Right ventricle myocardium inferior (tissue), 1 donor: Measurements from ENCODE around the gene PMAIP1. TPM values are rescaled to one million over a fixed set of nuclear protein-coding genes. Genes with fewer than 3 reads are reported as not detected.

Experiments
- ATAC-seq: fragments of 200-7000 bp; cut with Tn5 transposase; one replicate; pipeline ENCODE4 v1.9.1; 2020; ENCODE audit warnings: mild to moderate bottlenecking, moderate library complexity
- DNase-seq: peaks from one replicate; pipeline ENCODE4 v3.0.0; 2021; ENCODE audit errors: missing footprints
- intact Hi-C: fragments of 100-400 bp; cut with DNase I; formaldehyde crosslinking; loops from one replicate; pipeline ENCODE4 v1.11.0; 2022
- total RNA-seq: library from RNA; stranded (reverse); fragmentation: NEBNext Ultra II Directional; extraction: Animal tissue kit (Norgen Biotek cat#: 25700); gene quantifications from one replicate; pipeline ENCODE4 v1.2.1, GENCODE V29; 2021
- donor health status: DM: no; HTN: yes; CAD: no; lungs with severe emphysema.

The PMAIP1 gene
- total RNA-seq, 1 donor from 2014 or later: 0.49 TPM

GRCh38 chr18:59940068-59940467, 40.3 kb downstream of the PMAIP1 start:
- intact Hi-C loops: no loop called here

GRCh38 chr18:59941331-59941730, 41.5 kb downstream of the PMAIP1 start:
- DNase-seq (no peak), ATAC-seq (no peak)
- intact Hi-C loops: no loop called here

More at GRCh38 chr18:59940068-59940467, 40.3 kb downstream of the PMAIP1 start:
- ATAC-seq (no peak), DNase-seq (no peak)

DNA sequence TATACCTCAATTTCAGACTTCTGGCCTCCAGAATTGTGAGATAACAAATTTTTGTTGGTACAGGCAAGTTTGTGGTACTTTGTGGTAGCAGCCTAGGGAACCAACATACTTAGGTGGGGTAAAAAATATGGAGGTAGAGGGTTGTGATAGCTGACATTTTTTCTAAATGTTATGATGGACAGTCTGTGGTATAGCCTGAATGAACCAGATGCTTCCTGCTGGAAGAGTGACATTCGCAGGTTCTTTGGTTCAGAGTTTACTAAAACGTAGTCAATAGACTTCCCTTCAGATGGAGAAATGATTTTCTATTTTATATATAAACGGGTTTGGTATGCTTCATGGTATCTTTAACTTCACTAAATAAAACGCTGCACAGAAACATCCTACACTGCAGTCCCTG, 42.8 kb downstream of the PMAIP1 start:
- ATAC-seq: no peak
- no peak for DNase-seq
- intact Hi-C loops: no loop called here

GRCh38 chr18:59945544-59945943, 45.7 kb downstream of the PMAIP1 start:
- intact Hi-C loops: no loop called here
- ATAC-seq (no peak), DNase-seq (no peak)

DNA sequence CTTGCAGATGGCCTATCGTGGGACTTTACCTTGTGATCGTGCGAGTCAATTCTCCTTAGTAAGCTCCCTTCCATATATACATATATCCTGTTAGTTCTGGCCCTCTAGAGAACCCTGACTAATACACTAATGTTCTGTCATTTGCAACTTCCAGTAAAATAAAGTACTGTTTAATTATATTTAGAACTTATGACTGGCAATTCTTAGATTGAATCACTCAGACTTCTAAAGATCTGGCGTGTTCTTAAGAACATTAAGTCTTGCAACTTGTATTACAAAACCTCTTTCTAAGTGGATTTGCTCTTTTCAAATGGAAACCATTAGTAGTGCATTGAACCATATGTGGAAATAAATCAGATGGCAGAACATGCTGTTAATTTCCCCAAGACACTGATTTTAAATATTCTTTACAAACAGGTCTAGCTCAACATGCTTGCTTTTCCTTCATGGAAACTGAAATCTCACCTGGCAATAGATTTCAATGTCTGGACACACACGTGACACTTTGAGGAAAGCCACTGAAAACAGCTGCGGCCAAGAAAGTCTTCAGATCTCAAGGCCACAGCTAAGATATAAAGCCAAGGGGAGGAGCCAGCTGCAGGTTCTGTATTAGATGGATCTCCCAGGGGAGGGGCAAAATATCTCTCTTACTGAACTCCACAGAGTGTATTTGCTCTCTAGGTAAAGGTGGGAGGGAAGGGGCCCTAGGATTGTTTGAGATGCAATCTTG, 50.6 kb downstream of the PMAIP1 start:
- no peak for ATAC-seq
- intact Hi-C loops: no loop called here
- no peak for DNase-seq

DNA sequence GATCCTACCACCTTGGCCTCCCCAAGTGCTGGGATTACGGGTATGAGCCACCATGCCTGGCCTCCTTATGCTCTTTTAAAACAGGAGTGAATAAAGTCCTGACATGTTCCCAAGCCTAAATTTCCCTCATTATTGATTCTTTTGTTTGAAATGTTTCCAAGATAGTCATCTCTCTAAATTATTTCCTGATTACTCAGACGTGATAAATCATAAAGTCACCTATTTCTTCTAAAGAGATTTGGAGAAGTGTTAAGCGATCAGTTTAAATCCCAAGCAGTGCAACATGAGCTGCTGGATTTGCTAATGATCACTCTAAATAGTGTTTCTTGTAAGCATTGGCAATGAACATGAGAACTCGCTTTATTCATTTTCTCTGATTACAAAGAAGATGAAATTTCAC, 51.8 kb downstream of the PMAIP1 start:
- intact Hi-C loops: no loop called here
- ATAC-seq: no peak
- DNase-seq: no peak

GRCh38 chr18:59952283-59953007, 52.6 kb downstream of the PMAIP1 start:
- intact Hi-C loops: no loop called here
- ATAC-seq (no peak), DNase-seq (no peak)

Other genes starting within 250 kb of the PMAIP1 start
- gene CCBE1, start 202.6 kb upstream of the PMAIP1 start, total RNA-seq: 3.6 TPM